SK-N-SH treated with all-trans-retinoic acid at 6 μM for 48 hours (cell line): Measurements from ENCODE around the gene ALPL.

Experiments used
- ATAC-seq: fragments of 200-7000 bp; cut with Tn5 transposase; 3 replicates; pipeline ENCODE4 v1.9.1; 2020; ENCODE audit warnings: mild to moderate bottlenecking, moderate library complexity
- ARNTL ChIP-seq: fragments of 450-650 bp; formaldehyde crosslinking; IDR thresholded peaks from 2 replicates; pipeline ENCODE4 v1.5.0; 2020; ENCODE audit warnings: low read depth, mild to moderate bottlenecking, moderate library complexity, borderline replicate concordance
- BACH2 ChIP-seq: fragments of 250-450 bp; sonication (Bioruptor Pico); IDR thresholded peaks from 2 replicates; pipeline ENCODE4 v1.9.0; 2021; ENCODE audit warnings: mild to moderate bottlenecking, borderline replicate concordance
- CREB5 ChIP-seq: fragments of 250-450 bp; sonication (Bioruptor Pico); IDR thresholded peaks from 2 replicates; pipeline ENCODE4 v1.5.1; 2020; ENCODE audit warnings: low read depth, mild to moderate bottlenecking, moderate library complexity
- CSDC2 ChIP-seq: fragments of 250-450 bp; sonication (Bioruptor Pico); IDR thresholded peaks from 2 replicates; pipeline ENCODE4 v1.5.0; 2020; ENCODE audit warnings: mild to moderate bottlenecking, moderate library complexity
- CSRNP3 ChIP-seq: fragments of 250-450 bp; sonication (Bioruptor Pico); IDR thresholded peaks from 2 replicates; pipeline ENCODE4 v1.5.1; 2021; ENCODE audit warnings: mild to moderate bottlenecking, moderate library complexity
- GLIS3 ChIP-seq: fragments of 250-450 bp; sonication (Bioruptor Pico); IDR thresholded peaks from 2 replicates; pipeline ENCODE4 v1.5.0; 2020; ENCODE audit warnings: mild to moderate bottlenecking, moderate library complexity
- ISL1 ChIP-seq: fragments of 250-450 bp; sonication (Bioruptor Pico); IDR thresholded peaks from 2 replicates; pipeline ENCODE4 v2.1.2; 2022; ENCODE audit warnings: mild to moderate bottlenecking, moderate library complexity
- PATZ1 ChIP-seq: fragments of 250-450 bp; sonication (Bioruptor Pico); IDR thresholded peaks from 2 replicates; pipeline ENCODE4 v1.8.0; 2020; ENCODE audit warnings: mild to moderate bottlenecking, moderate library complexity, borderline replicate concordance
- POU6F1 ChIP-seq: fragments of 250-450 bp; sonication (Bioruptor Pico); IDR thresholded peaks from 2 replicates; pipeline ENCODE4 v1.8.0; 2021; ENCODE audit warnings: low read depth, mild to moderate bottlenecking, moderate library complexity, borderline replicate concordance
- PPARA ChIP-seq: fragments of 250-450 bp; sonication (Bioruptor Pico); IDR thresholded peaks from 2 replicates; pipeline ENCODE4 v1.5.0; 2020; ENCODE audit warnings: mild to moderate bottlenecking, borderline replicate concordance
- SNAI2 ChIP-seq: fragments of 250-450 bp; sonication (Bioruptor Pico); IDR thresholded peaks from 2 replicates; pipeline ENCODE4 v1.5.0; 2020; ENCODE audit warnings: mild to moderate bottlenecking, moderate library complexity
- TCF4 ChIP-seq: fragments of 250-450 bp; sonication (Bioruptor Pico); IDR thresholded peaks from 2 replicates; pipeline ENCODE4 v1.8.0; 2021; ENCODE audit warnings: mild to moderate bottlenecking, moderate library complexity, borderline replicate concordance
- TOX ChIP-seq: fragments of 250-450 bp; sonication (Bioruptor Pico); IDR thresholded peaks from 2 replicates; pipeline ENCODE4 v1.8.0; 2021; ENCODE audit warnings: mild to moderate bottlenecking, moderate library complexity, borderline replicate concordance
- ZC3H10 ChIP-seq: fragments of 250-450 bp; sonication (Bioruptor Pico); IDR thresholded peaks from 2 replicates; pipeline ENCODE4 v1.5.1; 2021; ENCODE audit warnings: mild to moderate bottlenecking, moderate library complexity
- ZFP3 ChIP-seq: fragments of 250-450 bp; sonication (Bioruptor Pico); IDR thresholded peaks from 2 replicates; pipeline ENCODE4 v1.5.0; 2020; ENCODE audit warnings: mild to moderate bottlenecking, moderate library complexity
- ZNF565 ChIP-seq: fragments of 450-650 bp; formaldehyde crosslinking; conservative IDR thresholded peaks from 2 replicates; pipeline ENCODE4 v1.5.0; 2020; ENCODE audit warnings: low read depth, mild to moderate bottlenecking, moderate library complexity
- ZNF8 ChIP-seq: fragments of 450-650 bp; formaldehyde crosslinking; IDR thresholded peaks from 2 replicates; pipeline ENCODE4 v1.5.0; 2020; ENCODE audit warnings: mild to moderate bottlenecking, moderate library complexity
- TF ChIP-seq, protein P1 (sequence below): fragments of 250-450 bp; sonication (Bioruptor Pico); IDR thresholded peaks from 2 replicates; pipeline ENCODE4 v1.5.0; 2020; ENCODE audit warnings: mild to moderate bottlenecking, moderate library complexity

Gene ALPL

GRCh38 chr1:21590934-21591333 is 81.7 kb downstream of the ALPL start (continued):
- TF ChIP-seq POU6F1 (CRISPR knock-in tag) (no peak), PATZ1 (CRISPR knock-in tag) (no peak), PPARA (CRISPR knock-in tag) (no peak), CSDC2 (CRISPR knock-in tag) (no peak), BACH2 (CRISPR knock-in tag) (no peak), ZNF8 (CRISPR knock-in tag) (no peak), TCF4 (CRISPR knock-in tag) (no peak), ZC3H10 (CRISPR knock-in tag) (no peak), ZNF565 (CRISPR knock-in tag) (no peak)

GRCh38 chr1:21592086-21592865 is 83.1 kb downstream of the ALPL start:
- TF ChIP-seq SNAI2 (CRISPR knock-in tag) = no peak
- TF ChIP-seq TOX (CRISPR knock-in tag) = no peak
- no peak for TF ChIP-seq ZFP3
- TF ChIP-seq ARNTL (CRISPR knock-in tag) = no peak
- no peak for TF ChIP-seq ISL1 (CRISPR knock-in tag)
- TF ChIP-seq, protein P1, sequence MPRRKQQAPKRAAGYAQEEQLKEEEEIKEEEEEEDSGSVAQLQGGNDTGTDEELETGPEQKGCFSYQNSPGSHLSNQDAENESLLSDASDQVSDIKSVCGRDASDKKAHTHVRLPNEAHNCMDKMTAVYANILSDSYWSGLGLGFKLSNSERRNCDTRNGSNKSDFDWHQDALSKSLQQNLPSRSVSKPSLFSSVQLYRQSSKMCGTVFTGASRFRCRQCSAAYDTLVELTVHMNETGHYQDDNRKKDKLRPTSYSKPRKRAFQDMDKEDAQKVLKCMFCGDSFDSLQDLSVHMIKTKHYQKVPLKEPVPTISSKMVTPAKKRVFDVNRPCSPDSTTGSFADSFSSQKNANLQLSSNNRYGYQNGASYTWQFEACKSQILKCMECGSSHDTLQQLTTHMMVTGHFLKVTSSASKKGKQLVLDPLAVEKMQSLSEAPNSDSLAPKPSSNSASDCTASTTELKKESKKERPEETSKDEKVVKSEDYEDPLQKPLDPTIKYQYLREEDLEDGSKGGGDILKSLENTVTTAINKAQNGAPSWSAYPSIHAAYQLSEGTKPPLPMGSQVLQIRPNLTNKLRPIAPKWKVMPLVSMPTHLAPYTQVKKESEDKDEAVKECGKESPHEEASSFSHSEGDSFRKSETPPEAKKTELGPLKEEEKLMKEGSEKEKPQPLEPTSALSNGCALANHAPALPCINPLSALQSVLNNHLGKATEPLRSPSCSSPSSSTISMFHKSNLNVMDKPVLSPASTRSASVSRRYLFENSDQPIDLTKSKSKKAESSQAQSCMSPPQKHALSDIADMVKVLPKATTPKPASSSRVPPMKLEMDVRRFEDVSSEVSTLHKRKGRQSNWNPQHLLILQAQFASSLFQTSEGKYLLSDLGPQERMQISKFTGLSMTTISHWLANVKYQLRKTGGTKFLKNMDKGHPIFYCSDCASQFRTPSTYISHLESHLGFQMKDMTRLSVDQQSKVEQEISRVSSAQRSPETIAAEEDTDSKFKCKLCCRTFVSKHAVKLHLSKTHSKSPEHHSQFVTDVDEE (CRISPR knock-in tag) = no peak
- no peak for ATAC-seq

- ATAC-seq = no peak
- TF ChIP-seq SNAI2 (CRISPR knock-in tag) = no peak
- TF ChIP-seq CREB5 (CRISPR knock-in tag) = no peak
- TF ChIP-seq CSDC2 (CRISPR knock-in tag) = no peak
- no peak for TF ChIP-seq ZNF8 (CRISPR knock-in tag)
- TF ChIP-seq CSRNP3 (CRISPR knock-in tag) = no peak
- TF ChIP-seq, protein P1 (CRISPR knock-in tag) = no peak
- TF ChIP-seq PPARA (CRISPR knock-in tag) = no peak
- TF ChIP-seq GLIS3 (CRISPR knock-in tag) = no peak
- no peak for TF ChIP-seq ISL1 (CRISPR knock-in tag)
- no peak for TF ChIP-seq ARNTL (CRISPR knock-in tag)
- no peak for TF ChIP-seq POU6F1 (CRISPR knock-in tag)
- TF ChIP-seq TCF4 (CRISPR knock-in tag) = no peak
Observed at GRCh38 chr1:21593231-21593630, 84.0 kb downstream of the ALPL start.
